IMR-90 (cell line): Measurements from ENCODE around the gene RGSL1.

ENCODE experiments used
- CEBPB ChIP-seq: IDR thresholded peaks from 2 replicates; pipeline ENCODE4 v1.6.1; 2012; ENCODE audit warnings: low read depth, low read length, improper control_type of control experiment
- FOS ChIP-seq: fragments of 150-350 bp; IDR thresholded peaks from 2 replicates; pipeline ENCODE4 v1.6.1; 2016; ENCODE audit warnings: low read depth, low read length
- MAFK ChIP-seq: IDR thresholded peaks from 2 replicates; pipeline ENCODE4 v1.6.1; 2012; ENCODE audit warnings: low read depth, low read length, improper control_type of control experiment
- POLR2A ChIP-seq: IDR thresholded peaks from 2 replicates; pipeline ENCODE4 v1.6.1; 2012; ENCODE audit warnings: mild to moderate bottlenecking, low read depth, low read length
- SMC3 ChIP-seq: fragments of 150-350 bp; IDR thresholded peaks from 2 replicates; pipeline ENCODE4 v1.6.1; 2016; ENCODE audit warnings: low read depth, mild to moderate bottlenecking, antibody characterized with exemption, low read length, moderate library complexity
- TF ChIP-seq, protein P1 (sequence below): conservative IDR thresholded peaks from 2 replicates; pipeline ENCODE4 v1.5.1; 2012; ENCODE audit warnings: mild to moderate bottlenecking, low read depth, low read length, improper control_type of control experiment
- TF ChIP-seq, protein P2 (sequence below): fragments of 150-350 bp; IDR thresholded peaks from 2 replicates; pipeline ENCODE4 v1.6.1; 2017; ENCODE audit warnings: mild to moderate bottlenecking, antibody characterized with exemption, low read length, low read depth
- TF ChIP-seq, protein P3 (sequence below): fragments of 150-350 bp; IDR thresholded peaks from 2 replicates; pipeline ENCODE4 v1.6.1; 2016; ENCODE audit warnings: low read depth, mild to moderate bottlenecking, low read length, moderate library complexity, borderline replicate concordance

DNA sequence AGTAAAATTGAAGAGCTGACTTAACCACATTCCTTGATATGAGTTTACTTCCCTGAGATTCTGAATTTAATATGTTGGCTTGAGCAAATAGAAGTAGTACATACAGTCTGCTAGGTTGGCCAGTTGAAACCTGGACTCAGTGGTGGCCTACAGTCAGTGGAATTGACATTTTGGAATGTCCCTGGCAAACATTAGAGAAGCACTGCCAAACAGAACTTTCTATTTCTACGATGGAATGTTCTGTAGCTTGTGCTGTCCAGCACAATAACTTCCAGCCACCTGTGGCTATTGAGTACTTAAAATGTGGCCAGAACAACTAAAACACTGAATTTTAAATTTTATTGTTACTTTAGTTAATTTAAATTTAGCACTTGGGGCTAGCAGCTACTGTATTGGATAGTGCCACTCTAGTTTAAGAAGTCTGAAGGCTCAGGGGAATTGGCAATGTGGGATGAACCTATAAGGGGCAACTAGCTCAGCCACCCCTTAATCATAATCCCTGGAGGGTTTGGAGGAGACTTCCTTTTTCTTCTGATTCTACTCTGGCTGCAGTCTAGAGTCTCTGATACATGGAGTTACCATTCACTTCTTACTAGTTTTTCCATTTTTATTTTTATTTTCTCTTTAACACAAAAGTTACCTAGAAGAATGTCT lies 39.2 kb upstream of the RGSL1 start:
- TF ChIP-seq POLR2A, result no peak
- TF ChIP-seq, protein P1, sequence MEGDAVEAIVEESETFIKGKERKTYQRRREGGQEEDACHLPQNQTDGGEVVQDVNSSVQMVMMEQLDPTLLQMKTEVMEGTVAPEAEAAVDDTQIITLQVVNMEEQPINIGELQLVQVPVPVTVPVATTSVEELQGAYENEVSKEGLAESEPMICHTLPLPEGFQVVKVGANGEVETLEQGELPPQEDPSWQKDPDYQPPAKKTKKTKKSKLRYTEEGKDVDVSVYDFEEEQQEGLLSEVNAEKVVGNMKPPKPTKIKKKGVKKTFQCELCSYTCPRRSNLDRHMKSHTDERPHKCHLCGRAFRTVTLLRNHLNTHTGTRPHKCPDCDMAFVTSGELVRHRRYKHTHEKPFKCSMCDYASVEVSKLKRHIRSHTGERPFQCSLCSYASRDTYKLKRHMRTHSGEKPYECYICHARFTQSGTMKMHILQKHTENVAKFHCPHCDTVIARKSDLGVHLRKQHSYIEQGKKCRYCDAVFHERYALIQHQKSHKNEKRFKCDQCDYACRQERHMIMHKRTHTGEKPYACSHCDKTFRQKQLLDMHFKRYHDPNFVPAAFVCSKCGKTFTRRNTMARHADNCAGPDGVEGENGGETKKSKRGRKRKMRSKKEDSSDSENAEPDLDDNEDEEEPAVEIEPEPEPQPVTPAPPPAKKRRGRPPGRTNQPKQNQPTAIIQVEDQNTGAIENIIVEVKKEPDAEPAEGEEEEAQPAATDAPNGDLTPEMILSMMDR, result no peak
- no peak for TF ChIP-seq SMC3
- no peak for TF ChIP-seq MAFK
- TF ChIP-seq, protein P2, sequence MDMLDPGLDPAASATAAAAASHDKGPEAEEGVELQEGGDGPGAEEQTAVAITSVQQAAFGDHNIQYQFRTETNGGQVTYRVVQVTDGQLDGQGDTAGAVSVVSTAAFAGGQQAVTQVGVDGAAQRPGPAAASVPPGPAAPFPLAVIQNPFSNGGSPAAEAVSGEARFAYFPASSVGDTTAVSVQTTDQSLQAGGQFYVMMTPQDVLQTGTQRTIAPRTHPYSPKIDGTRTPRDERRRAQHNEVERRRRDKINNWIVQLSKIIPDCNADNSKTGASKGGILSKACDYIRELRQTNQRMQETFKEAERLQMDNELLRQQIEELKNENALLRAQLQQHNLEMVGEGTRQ, result no peak
- TF ChIP-seq, protein P3, sequence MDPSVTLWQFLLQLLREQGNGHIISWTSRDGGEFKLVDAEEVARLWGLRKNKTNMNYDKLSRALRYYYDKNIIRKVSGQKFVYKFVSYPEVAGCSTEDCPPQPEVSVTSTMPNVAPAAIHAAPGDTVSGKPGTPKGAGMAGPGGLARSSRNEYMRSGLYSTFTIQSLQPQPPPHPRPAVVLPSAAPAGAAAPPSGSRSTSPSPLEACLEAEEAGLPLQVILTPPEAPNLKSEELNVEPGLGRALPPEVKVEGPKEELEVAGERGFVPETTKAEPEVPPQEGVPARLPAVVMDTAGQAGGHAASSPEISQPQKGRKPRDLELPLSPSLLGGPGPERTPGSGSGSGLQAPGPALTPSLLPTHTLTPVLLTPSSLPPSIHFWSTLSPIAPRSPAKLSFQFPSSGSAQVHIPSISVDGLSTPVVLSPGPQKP, result no peak
- no peak for TF ChIP-seq CEBPB
- no peak for TF ChIP-seq FOS
